ENCODE results near the gene KRT83.

DNA sequence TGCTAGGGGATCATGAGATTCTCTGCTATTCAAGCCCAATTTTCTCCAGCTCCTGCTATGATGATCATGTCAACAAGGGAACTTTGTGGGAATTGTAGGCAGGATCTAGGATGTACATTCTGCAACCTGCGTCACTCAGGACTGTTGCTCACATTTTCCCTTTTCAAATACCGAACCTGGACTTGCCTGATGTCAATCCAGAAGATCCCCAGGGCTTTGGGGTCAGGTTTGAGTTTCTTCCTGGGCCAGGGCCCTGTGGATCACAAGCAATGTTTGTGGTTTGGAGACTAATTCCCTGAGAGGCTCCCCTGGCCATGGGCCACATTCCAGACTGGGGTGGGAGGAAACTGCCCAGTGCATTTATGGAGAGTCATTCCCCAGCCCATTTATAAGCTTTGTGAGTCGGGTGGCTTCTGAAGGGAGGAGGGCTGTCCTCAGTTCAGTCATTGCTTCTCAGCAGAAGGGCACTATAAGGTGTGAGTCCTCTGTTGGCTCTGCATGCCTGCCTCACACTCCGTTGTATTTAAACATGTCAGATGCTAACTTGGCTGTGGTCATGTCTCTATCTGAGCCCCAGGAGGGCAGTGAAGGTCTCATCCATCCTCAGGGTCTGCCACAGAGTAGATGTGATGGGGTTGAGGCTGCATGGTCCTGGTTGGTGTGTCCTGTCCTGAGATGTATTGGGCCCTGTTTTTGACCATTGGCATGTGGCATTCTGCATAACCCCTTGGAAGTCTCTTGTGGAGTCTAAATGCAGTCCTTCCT lies 40.2 kb downstream of the KRT83 start:
- TF ChIP-seq, protein P1, sequence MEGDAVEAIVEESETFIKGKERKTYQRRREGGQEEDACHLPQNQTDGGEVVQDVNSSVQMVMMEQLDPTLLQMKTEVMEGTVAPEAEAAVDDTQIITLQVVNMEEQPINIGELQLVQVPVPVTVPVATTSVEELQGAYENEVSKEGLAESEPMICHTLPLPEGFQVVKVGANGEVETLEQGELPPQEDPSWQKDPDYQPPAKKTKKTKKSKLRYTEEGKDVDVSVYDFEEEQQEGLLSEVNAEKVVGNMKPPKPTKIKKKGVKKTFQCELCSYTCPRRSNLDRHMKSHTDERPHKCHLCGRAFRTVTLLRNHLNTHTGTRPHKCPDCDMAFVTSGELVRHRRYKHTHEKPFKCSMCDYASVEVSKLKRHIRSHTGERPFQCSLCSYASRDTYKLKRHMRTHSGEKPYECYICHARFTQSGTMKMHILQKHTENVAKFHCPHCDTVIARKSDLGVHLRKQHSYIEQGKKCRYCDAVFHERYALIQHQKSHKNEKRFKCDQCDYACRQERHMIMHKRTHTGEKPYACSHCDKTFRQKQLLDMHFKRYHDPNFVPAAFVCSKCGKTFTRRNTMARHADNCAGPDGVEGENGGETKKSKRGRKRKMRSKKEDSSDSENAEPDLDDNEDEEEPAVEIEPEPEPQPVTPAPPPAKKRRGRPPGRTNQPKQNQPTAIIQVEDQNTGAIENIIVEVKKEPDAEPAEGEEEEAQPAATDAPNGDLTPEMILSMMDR (IDR thresholded peaks at IDR 0.05 in 2 of 3, conservative IDR thresholded peaks at IDR 0.05 in 1 of 3; ENCODE audit: control insufficient read depth in 2 of 3, extremely low read depth in 1 of 3, insufficient read depth in 1 of 3, low read depth in 3 of 3, low read length in 3 of 3): no peak
- TF ChIP-seq JUND (IDR thresholded peaks at IDR 0.05; ENCODE audit: low read depth, low read length): no peak
- no peak for TF ChIP-seq STAT3 (IDR thresholded peaks at IDR 0.05; ENCODE audit: low read depth, low read length)
- TF ChIP-seq, protein P2, sequence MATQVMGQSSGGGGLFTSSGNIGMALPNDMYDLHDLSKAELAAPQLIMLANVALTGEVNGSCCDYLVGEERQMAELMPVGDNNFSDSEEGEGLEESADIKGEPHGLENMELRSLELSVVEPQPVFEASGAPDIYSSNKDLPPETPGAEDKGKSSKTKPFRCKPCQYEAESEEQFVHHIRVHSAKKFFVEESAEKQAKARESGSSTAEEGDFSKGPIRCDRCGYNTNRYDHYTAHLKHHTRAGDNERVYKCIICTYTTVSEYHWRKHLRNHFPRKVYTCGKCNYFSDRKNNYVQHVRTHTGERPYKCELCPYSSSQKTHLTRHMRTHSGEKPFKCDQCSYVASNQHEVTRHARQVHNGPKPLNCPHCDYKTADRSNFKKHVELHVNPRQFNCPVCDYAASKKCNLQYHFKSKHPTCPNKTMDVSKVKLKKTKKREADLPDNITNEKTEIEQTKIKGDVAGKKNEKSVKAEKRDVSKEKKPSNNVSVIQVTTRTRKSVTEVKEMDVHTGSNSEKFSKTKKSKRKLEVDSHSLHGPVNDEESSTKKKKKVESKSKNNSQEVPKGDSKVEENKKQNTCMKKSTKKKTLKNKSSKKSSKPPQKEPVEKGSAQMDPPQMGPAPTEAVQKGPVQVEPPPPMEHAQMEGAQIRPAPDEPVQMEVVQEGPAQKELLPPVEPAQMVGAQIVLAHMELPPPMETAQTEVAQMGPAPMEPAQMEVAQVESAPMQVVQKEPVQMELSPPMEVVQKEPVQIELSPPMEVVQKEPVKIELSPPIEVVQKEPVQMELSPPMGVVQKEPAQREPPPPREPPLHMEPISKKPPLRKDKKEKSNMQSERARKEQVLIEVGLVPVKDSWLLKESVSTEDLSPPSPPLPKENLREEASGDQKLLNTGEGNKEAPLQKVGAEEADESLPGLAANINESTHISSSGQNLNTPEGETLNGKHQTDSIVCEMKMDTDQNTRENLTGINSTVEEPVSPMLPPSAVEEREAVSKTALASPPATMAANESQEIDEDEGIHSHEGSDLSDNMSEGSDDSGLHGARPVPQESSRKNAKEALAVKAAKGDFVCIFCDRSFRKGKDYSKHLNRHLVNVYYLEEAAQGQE (IDR thresholded peaks at IDR 0.05; ENCODE audit: low read depth, low read length): no peak
- no peak for TF ChIP-seq SUZ12 (IDR thresholded peaks at IDR 0.05; ENCODE audit: unreplicated experiment)
- no peak for TF ChIP-seq POLR2AphosphoS5 (IDR thresholded peaks at IDR 0.05; ENCODE audit: low read length)
- no peak for TF ChIP-seq SIN3A (IDR thresholded peaks at IDR 0.05; ENCODE audit: low read depth, low read length)
- TF ChIP-seq EZH2 (IDR thresholded peaks at IDR 0.05; ENCODE audit: borderline replicate concordance, control insufficient read depth, low read depth, low read length): no peak
- no peak for TF ChIP-seq CREB1 (IDR thresholded peaks at IDR 0.05; ENCODE audit: low read depth)

Data from GM12878 (cell line).